ENCODE results near the gene DYNC2LI1.

DYNC2LI1 gene

DNA sequence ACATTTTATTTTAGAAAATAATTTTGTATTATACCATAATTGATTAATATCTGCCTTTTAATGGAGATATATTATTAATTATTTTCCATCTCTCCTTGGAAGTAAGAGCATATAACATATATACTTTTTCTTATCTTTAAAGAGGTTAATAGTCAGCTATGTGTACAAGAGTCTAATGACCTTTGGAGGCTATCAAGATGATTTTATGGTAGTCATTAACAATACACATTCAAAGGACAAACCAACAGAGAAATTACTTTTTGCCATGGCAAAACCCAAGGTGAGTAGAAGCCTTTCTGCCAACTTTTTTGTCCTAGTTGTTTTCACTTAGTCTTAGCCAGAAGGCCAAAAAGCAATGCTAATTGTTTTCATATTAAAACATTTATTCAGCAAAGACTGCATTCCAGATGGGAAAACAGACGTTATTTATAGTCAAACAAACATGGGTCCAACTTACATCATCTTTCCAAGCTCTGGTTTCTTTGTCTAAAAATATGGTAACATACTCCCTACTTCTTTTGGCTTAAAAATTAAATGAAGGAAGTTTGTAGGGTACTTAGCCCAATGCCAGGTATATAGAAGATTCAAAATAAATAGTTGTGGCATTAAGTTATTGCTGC, 9.6 kb upstream of the DYNC2LI1 start:
- no peak for DNase-seq

DNA sequence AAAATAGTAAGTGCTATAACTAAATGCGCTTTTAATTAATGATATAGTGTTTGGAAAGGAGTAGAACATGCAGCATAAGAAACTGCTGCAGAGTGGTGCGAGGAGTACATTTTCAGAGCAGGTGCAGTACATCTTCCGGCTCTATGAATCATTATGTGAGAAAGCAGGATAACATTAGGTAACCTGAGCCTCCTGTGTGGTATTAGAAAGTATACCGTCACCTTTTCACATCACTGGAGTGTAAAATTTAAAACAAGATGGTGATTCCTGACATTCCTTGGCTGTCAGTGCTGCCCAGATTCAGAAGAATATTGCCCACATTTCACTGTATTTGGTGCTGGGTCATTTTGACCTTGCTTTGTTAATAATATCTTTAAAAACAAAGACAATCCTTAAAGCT, 7.8 kb upstream of the DYNC2LI1 start:
- no peak for DNase-seq

DNA sequence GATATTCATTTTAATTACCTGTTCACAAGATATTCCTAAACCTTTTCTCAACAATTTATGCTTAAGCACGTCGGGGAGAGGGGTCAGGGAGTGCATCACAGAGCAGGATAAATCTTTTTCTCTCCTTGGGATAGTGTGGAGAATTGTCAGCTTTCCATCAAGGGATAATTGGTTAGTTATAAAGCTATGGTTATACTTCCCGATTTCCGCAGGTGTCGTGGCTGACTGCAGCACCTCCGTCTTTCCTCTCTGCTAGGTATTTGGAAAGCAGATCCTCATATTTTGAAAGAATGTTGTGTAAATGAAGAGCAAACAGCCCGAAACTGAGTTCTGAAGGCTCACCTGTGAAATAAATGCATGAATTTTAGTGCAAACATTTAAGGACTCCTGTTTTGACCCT, 778 bp downstream of the DYNC2LI1 start:
- no peak for DNase-seq

DNA sequence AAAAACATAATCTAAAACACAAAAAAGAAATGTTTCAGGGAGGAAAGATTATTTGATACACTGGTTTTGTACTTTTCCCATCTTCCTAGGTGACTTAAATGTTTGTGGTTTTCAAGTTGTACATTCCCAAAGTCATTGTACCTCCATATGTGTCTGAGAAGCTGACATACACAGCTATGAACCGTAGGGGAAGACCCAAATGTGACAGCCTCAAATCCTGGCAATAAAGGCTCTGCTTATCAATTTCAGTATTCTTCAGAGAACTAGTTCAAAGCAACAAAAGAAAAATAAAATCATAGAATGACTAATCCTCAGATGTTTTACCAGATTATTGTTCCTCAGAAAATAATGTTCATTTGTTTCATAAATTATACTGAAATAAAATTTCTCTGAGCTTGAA, 2.5 kb downstream of the DYNC2LI1 start:
- DNase-seq, result no peak

DNA sequence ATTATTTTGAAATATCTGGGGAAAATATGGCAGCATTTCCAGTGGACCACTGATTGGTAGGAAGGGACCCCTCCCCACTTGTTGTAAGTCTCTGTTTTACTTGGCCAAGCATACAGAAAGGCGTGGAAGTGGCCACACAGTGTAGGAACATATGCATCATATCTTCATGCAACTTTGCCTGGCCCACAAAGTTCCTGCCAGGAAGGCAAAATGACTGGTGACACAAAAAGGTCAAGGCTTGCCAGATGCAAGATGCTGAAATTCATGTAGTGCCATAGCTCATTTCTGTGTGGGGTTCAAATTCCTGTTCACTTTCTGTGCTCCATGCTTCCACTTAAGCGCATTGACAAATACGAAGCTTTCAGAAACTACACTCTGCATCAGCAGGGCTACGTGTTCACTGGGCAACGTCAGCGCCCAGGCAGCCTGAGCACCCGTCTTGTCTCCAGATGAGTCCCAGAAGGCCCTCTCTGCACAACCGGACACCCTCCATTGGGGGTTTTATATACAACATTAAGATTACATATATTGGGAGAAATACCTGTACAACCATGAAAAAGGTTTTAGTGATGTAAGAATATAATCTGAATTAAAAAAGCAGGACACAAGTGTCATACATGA, 3.6 kb downstream of the DYNC2LI1 start:
- no peak for DNase-seq

DNA sequence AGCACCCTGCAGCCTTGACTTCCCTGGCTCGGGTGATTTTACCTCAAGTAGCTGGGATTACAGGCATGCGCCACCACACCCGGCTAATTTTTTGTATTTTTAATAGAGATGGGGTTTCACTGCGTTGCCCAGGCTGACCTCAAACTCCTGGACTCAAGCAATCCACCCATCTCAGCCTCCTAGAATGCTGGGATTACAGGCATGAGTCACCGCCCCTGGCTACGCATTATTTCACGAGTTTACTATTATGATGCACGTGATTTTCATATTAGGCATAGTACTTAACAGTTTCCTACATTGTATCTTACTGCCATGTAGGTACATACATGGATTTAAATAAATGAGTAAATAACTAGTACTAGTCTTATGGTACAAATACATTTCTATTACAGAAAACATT, 4.4 kb downstream of the DYNC2LI1 start:
- no peak for DNase-seq

DNA sequence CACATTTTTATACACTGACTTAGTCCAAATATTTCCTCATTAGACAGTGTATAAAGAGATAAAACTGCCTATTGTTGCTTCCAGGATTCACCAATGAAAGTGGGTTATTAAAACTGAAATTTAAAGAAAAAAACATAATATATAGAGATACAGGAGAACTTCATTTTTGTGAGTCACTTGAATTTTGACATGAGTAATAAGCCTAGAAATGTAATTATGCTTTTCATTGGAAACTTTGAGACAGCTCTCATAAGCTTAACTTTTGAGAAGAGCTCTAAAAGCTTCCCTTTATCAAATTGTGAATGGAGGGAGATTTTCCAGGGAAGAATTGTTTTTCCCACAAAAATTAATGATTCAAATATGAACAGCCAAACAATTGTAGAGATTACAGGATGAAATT, 14.1 kb downstream of the DYNC2LI1 start:
- DNase-seq, result no peak

DNA sequence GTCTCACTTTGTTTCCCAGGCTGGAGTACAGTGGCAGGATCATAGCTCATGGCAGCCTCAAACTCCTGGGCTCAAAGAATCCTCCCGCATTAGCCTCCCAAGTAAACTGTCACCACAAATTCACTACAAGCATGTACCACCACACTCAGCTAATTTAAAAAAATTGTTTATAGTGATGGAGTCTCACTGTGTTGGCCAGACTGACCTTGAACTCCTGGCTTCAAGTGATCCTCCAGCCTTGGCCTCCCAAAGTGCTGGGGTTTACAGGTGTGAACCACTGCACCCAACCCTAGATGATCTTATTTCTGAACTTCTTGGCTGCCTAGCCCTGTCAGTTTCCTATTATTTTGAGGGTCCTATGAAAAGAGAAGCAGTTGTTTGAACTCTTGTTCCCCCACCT, 14.8 kb downstream of the DYNC2LI1 start:
- no peak for DNase-seq

DNA sequence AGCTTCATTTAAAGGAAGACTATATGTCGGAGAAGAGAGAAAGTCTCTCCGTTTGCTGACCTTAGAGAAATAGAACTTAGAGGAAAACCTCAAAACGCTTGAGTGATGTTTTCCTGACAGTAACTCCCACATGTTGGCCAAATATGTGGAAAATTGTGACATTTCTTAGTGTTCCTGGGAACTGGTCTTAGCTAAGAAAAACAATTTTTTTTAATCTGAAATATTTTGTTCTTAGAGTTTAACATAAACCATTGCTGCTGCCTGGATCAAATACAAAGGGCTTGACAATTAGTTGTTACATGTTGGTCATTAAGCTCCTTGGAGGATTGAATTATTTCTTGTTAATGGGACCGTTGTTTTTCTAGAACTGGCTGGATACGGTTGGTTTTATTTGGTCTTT, 16.3 kb downstream of the DYNC2LI1 start:
- DNase-seq, result no peak

DNA sequence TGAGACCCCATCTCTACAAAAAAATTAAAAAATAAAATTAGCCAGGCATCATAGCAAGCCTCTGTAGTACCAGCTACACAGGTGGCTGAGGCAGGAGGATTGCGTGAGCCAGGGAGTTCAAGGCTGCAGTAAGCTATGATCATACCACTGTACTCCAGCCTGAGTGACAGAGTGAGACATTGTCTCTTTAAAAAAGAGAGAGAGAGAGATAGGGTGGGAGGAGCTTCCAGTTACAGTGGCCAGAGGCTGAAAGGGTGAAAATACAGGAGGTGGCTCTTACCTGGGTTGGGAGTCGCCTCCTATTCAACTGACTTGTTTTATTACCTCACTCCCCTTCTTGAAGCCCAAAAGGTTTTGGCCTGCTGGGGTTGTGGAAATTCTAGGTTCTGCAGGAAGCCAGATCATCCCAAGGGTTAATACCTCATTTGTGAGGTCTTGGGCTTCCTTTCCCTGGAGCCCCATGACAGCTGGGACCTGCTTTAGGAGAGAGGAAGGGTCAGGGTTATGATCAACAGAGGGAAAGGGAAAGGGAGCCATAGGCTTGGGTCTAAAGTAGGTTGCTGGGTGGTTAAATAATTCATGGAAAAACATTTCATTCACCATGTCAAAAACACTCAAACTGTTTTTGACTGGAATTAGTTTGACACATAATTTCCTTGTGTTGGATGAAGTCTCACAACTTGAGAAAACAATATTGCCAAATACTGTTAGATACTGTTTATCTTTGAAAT, 17.4 kb downstream of the DYNC2LI1 start:
- DNase-seq, result no peak

DNA sequence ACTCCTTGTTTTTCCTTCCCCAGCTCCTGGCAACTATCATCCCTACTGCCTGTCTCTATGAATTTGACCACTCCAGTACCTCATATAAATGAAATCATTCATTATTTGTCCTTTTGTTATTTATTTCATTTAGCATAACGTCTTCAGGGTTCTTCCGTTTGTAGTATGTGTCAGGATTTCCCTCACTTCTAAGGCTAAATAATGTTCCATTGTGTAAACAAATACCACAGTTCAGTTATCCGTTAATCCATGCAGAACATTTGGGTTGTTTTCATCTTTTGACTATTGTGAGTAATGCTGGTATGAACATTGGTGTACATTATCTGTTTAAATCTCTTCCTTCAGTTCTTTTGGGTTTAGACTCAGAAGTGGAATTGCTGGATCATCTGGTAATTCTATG, 18.8 kb downstream of the DYNC2LI1 start:
- DNase-seq, result no peak

DNA sequence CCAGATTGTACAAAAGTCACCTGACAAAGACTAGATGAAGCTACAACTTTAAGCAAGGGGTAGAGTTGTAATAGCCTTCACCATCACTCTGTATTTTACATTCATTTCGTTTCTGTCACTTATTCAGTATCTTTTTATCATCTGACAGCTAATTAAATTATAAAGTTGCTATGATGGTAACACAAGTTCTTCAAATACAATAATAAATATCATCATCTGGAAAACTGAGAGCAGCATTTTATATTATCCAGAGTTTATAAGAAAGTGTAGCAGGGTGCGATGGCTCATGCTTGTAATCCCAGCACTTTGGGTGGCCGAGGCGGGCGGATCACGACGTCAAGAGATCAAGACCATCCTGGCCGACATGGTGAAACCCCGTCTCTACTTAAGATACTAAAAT, 21.1 kb downstream of the DYNC2LI1 start:
- no peak for DNase-seq

DNA sequence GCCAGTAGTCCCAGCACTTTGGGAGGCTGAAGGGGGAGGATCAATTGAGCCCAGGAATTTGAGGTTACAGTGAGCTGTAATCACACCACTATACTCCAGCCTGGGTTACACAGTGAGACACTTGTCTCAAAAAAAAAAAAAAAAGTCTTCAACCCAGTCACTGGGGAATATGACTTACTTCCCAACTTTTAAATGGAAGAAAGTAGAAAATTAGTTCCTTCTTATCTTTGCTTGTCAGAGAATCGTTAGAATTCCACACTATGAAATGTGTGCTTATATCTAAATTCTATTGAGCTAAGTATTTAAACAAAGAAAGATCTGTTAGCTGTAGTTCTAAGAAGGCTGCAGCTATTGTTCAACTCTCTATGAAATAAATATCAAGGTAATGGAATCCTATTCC, 22.4 kb downstream of the DYNC2LI1 start:
- no peak for DNase-seq

DNA sequence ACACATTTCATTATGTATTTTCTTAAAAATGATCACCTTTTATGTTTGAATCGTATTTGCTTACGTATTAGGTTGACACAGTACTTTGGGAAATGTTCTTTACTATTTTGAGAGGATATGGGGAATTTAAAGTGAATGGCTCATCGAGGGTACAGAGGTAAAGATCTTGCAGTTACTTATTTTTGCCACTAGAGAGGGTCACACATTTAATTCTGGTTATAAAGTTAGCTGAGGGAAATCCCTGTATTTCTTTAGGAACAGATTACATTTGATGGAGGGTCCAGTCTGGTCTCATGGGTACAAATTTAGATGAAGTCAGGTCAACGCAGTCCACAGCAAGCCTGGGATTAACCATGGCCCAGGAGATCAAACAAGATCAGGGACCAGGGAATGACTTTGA, 24.5 kb downstream of the DYNC2LI1 start:
- DNase-seq, result no peak

DNA sequence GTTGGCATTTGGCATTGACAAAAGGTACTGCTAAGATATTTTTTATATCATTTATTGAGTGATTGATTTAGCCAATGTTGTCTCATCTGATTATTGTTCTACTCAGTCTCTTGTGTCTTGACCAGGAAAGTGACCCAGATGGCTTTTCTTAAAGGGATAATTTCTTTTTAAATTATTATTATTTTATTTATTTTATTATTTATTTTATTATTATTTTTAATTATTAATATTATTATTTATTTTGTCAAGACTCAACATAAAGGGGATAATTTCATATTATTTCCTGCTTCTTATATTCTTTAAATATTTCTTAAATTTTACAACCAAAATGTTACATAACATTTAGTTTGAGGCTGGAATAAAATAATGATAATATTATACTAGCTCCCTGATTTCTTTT, 27.1 kb downstream of the DYNC2LI1 start:
- DNase-seq, result no peak

DNA sequence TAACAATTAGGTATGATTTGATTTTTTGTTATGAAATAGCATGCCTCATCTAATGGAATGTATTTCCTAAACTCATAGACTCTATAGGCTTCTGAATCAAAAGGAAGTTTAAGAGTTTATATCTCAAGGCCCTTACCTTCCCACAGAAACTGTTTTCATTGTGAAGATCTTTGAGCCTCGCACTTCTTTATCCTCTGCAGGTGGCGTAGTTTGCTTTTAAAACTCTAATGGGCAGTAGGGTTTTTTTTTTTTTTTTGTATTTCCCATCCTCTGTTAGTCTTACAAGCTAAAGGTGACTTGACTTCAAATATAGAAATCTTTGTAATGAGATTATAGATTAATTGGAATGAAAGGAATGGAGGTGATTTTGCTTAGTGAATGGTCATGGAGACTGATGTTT, 28.3 kb downstream of the DYNC2LI1 start:
- DNase-seq, result no peak

DNA sequence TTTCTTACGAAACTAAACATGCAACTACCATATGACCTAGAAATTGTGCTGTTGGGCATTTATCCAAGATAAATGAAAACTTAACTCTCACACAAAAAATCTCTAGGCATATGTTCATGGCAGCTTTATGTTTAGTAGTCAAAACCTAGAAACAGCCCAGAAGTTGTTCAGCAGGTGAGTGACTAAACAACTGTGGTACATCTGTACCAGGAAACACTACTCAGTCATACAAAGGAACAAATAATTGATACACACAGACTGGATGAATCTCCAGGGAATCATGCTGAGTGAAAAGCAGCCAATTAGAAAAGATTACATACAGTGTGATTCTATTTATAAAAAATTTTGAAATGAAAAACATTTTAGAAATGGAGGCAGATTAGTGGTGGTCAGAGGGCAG, 29.3 kb downstream of the DYNC2LI1 start:
- DNase-seq, result no peak

DNA sequence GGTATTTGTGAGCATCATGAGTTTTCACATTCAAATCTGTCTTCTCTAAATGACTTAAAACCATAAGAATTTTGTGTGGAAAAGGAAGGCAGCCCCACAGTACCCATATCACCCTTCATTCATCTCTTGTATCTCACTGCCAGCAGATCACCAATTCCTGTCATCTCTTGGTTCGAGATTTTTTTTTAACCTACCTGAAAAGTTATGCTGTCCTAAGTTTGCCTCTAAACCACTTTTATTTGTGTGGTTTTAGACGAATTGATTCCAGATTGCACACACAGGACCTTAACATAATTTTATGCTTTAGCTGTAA, 32.8 kb downstream of the DYNC2LI1 start:
- DNase-seq, result no peak

DNA sequence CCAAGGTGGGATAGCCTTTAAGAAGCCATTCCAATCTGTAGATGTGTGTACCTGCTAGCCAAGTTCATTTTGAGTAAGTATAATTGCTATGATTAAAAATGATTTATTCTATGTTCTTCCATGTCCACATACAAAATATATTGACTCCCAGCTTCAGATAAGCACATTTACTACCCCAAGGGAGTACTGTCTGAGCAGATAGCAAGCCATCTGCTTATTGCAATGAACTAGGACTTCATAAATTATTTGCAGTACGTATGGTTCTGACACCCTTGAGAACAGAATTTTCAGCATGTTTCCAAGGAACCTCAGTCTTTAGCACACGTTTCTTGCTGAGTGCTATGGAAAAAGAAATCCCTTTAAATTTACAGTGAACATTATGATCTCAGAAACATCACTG, 36.6 kb downstream of the DYNC2LI1 start:
- no peak for DNase-seq

DNA sequence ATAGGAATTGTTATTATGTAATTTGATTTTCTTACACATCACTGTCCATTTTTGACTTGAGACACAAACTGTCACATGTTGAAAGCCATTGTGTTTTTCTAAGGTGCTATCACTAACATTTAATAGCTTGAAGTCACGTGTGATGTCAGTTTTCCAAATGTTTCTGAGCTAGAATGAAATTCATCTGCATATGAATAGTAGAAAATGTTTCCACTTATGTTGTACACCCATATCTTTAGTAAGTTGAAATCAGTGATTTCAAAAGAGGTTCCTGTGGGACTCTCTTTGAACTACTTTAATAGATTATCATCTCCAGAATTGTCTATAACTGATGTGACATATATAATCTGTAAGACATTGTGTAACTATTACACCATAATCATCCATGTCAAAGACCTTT, 37.0 kb downstream of the DYNC2LI1 start:
- no peak for DNase-seq

DNA sequence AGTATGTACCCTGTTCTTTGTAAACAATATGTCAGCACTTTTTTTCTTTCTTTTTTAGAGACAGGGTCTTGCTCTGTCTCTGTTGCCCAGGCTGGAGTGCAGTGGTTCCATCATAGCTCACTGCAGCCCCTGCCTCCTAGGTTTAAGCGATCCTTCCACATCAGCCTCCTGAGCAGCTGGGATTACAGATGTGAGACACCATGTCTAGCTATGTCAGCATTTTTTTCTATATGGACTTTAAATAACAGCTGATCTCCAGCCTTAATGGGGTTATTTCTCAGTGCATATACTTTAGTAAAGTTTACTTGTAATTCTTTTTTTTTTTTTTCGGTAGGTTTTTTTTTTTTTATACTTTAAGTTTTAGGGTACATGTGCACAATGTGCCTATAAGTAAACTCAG, 38.2 kb downstream of the DYNC2LI1 start:
- DNase-seq, result no peak

DNA sequence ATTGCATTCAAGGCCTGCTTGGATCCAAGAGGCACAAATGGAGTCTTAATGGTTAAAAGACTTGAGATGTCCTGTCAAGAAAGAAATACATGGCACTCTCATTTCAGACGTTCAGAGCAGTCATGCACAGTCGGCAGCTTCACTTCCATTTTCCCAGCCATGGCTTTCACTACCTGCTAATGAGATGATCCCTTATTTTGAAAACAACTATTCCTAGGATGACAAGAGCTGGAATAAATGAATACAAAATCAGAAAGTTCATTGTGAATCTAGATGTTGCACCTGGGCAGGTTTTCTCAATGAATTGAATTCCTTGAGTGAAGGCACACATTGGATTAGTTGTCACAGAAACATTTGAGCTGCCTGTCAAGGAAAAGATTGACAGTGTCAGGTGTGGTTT, 39.1 kb downstream of the DYNC2LI1 start:
- no peak for DNase-seq

DNA sequence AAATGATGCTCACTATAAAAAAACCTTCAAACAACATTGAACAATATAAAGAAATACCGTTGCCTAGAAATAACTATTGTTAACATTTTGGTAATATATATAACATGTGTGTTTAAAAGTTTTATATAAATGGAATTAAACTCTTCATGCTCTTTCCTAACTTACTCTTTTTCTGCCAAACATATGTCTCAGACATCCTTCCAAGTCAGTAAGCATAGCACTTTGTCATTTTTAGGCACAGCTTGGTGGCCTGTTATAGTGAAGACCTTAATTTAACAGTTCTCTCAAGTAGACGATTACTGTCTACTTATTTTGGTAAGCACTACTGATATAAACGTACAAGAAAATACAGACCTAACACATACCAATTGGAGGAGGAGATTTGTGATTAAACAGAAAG, 40.9 kb downstream of the DYNC2LI1 start:
- DNase-seq, result no peak

DNA sequence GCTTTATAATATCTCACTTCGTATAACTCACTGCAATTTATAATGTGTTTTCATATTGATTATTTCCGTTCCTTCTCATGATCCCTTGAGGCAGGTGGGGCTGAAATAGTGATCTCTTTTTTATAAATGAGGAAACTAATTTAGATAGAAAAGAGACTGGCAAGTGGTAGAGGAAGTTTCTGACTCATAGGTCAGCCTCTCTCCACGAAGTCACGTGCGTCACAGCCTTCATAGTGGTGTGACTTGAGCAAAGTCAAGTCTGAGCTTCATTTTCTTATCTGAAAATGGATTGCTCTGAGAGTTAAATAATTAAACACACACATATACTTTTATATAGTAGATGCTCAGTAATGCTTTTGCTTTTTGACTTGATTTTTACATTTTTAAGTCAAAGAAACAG, 44.9 kb downstream of the DYNC2LI1 start:
- peak; percentile 80 for DNase-seq

All from MV-4-11 (cell line).